Suppressor macrophage treated with lipopolysaccharide for 4 hours (primary cell): ENCODE measurements around the gene INPP4A.

Experiments used
- DNase-seq: peaks from one replicate; pipeline ENCODE4 v3.0.0-alpha.2; 2020

The INPP4A gene

GRCh38 chr2:98461498-98462049, 16.9 kb downstream of the INPP4A start:
- no peak for DNase-seq

GRCh38 chr2:98463081-98463481, 18.4 kb downstream of the INPP4A start:
- no peak for DNase-seq

GRCh38 chr2:98463551-98463971, 18.9 kb downstream of the INPP4A start:
- DNase-seq: no peak

- peak; percentile 58 for DNase-seq
These were observed 19.5 kb downstream of the INPP4A start for GRCh38 chr2:98463988-98464771.

- peak; percentile 91 for DNase-seq
These were observed 20.2 kb downstream of the INPP4A start for GRCh38 chr2:98464772-98465310.

GRCh38 chr2:98465456-98466226, 21.0 kb downstream of the INPP4A start:
- no peak for DNase-seq

- no peak for DNase-seq
These were observed 22.5 kb downstream of the INPP4A start for GRCh38 chr2:98467082-98467536.

GRCh38 chr2:98467652-98468051, 23.0 kb downstream of the INPP4A start:
- no peak for DNase-seq

GRCh38 chr2:98468621-98469236, 24.1 kb downstream of the INPP4A start:
- peak; percentile 61 for DNase-seq

- no peak for DNase-seq
These were observed 25.3 kb downstream of the INPP4A start for GRCh38 chr2:98469862-98470544.

- DNase-seq: no peak
These were observed 26.2 kb downstream of the INPP4A start for GRCh38 chr2:98470851-98471255.

- DNase-seq: no peak
These were observed 26.9 kb downstream of the INPP4A start for GRCh38 chr2:98471402-98472131.

GRCh38 chr2:98472132-98472650, 27.5 kb downstream of the INPP4A start:
- no peak for DNase-seq

- DNase-seq: no peak
These were observed 28.5 kb downstream of the INPP4A start for GRCh38 chr2:98472961-98473746.

GRCh38 chr2:98473995-98474780, 29.5 kb downstream of the INPP4A start:
- DNase-seq: no peak

- DNase-seq: no peak
These were observed 30.4 kb downstream of the INPP4A start for GRCh38 chr2:98474979-98475632.

GRCh38 chr2:98476192-98476868, 31.7 kb downstream of the INPP4A start:
- no peak for DNase-seq

- no peak for DNase-seq
These were observed 32.4 kb downstream of the INPP4A start for GRCh38 chr2:98477036-98477435.

GRCh38 chr2:98477506-98477905, 32.8 kb downstream of the INPP4A start:
- no peak for DNase-seq
